HG03565 (cell line): Measurements from ENCODE around the gene HIPK3.
"Not testable (repeated sequence)": the region's sequence is repeated elsewhere in the genome, so short reads cannot be mapped to it uniquely, and the experiment has no call there.

Source experiments
- ATAC-seq: cut with Tn5 transposase; IDR thresholded peaks from one replicate; pipeline ENCODE4 v1.9.1; 2021; ENCODE audit warnings: mild to moderate bottlenecking, moderate library complexity; ENCODE audit not compliant: unreplicated experiment

HIPK3 gene

GRCh38 chr11:33347490-33348125 lies 90.4 kb downstream of the HIPK3 start:
- ATAC-seq, result peak; percentile 85

GRCh38 chr11:33350287-33350686 lies 93.1 kb downstream of the HIPK3 start:
- ATAC-seq, result no peak

GRCh38 chr11:33358150-33358831 lies 101.1 kb downstream of the HIPK3 start:
- no peak for ATAC-seq

- no peak for ATAC-seq
Observed at GRCh38 chr11:33360642-33361041, 103.5 kb downstream of the HIPK3 start.

GRCh38 chr11:33362051-33362910 lies 105.1 kb downstream of the HIPK3 start:
- peak; percentile 45 for ATAC-seq

GRCh38 chr11:33366918-33367317 lies 109.7 kb downstream of the HIPK3 start:
- ATAC-seq, result no peak

- ATAC-seq, result not testable (repeated sequence)
Observed at GRCh38 chr11:33368475-33368874, 111.3 kb downstream of the HIPK3 start.

GRCh38 chr11:33368931-33369330 lies 111.8 kb downstream of the HIPK3 start:
- ATAC-seq, result no peak

GRCh38 chr11:33373636-33374035 lies 116.5 kb downstream of the HIPK3 start:
- ATAC-seq, result no peak

GRCh38 chr11:33375236-33375635 lies 118.1 kb downstream of the HIPK3 start:
- no peak for ATAC-seq

- no peak for ATAC-seq
Observed at GRCh38 chr11:33375688-33376311, 118.6 kb downstream of the HIPK3 start, which contains the start of gene KIAA1549L. Gene KIAA1549L (plus strand): TSS chr11:33376108.

GRCh38 chr11:33376331-33377310 lies 119.4 kb downstream of the HIPK3 start:
- ATAC-seq, result no peak

GRCh38 chr11:33377412-33378370 lies 120.5 kb downstream of the HIPK3 start:
- no peak for ATAC-seq

- ATAC-seq, result no peak
Observed at GRCh38 chr11:33379947-33380346, 122.8 kb downstream of the HIPK3 start.

GRCh38 chr11:33383075-33383919 lies 126.1 kb downstream of the HIPK3 start:
- ATAC-seq, result no peak

GRCh38 chr11:33383920-33384209 lies 126.7 kb downstream of the HIPK3 start:
- no peak for ATAC-seq

- ATAC-seq, result no peak
Observed at GRCh38 chr11:33384220-33384619, 127.0 kb downstream of the HIPK3 start.

- peak; percentile 15 for ATAC-seq
Observed at GRCh38 chr11:33387581-33387980, 130.4 kb downstream of the HIPK3 start.
